HEK293 (cell line): ENCODE results near the gene SINHCAF.
A peak's percentile ranks its signal among the peaks of the same experiment; 100 is the strongest.

Experiments used
- CTCF ChIA-PET: fragments of 350-600 bp; formaldehyde crosslinking; extraction: SDS; loops from one replicate; lab custom pipeline; 2021; ENCODE audit warnings: antibody characterized with exemption; lab: Yijun Ruan, JAX
- POLR2A ChIA-PET: fragments of 300-600 bp; formaldehyde crosslinking; extraction: SDS; loops from one replicate; lab custom pipeline; 2020; ENCODE audit warnings: antibody characterized with exemption, inconsistent platforms; lab: Yijun Ruan, JAX
- H3K27ac ChIP-seq: fragments of 200-500 bp; sonication (Bioruptor generic); 2 replicates; pipeline ENCODE4 v1.5.1; 2014; ENCODE audit warnings: low read depth, low read length, control low read depth, inconsistent platforms; ENCODE audit errors: extremely low read depth
- H3K36me3 ChIP-seq, 2 experiments: fragments of 200-500 bp in 1 of 2; sonication (Bioruptor generic) in 1 of 2; 1 replicate in 1 of 2; 2 replicates in 1 of 2; pipeline ENCODE4 v1.5.1; 2014 to 2017; ENCODE audit warnings: inconsistent platforms in 2 of 2, low read length in 2 of 2; ENCODE audit not compliant: control insufficient read depth in 2 of 2, insufficient read depth in 1 of 2
- H3K4me1 ChIP-seq: fragments of 200-500 bp; sonication (Bioruptor generic); 2 replicates; pipeline ENCODE4 v1.5.1; 2014; ENCODE audit warnings: mild to moderate bottlenecking, low read length, inconsistent platforms; ENCODE audit not compliant: control insufficient read depth, insufficient read depth
- H3K4me3 ChIP-seq: 2 replicates; pipeline ENCODE4 v1.5.1; 2011; ENCODE audit warnings: low read depth, mild to moderate bottlenecking, control low read depth, low read length, moderate library complexity
- H3K9me3 ChIP-seq: fragments of 200-500 bp; sonication (Bioruptor generic); 2 replicates; pipeline ENCODE4 v1.5.1; 2014; ENCODE audit warnings: low read depth, low read length, inconsistent platforms; ENCODE audit not compliant: control insufficient read depth, insufficient read depth
- EGR2 ChIP-seq: fragments of 450-650 bp; formaldehyde crosslinking; IDR thresholded peaks from 2 replicates; pipeline ENCODE4 v1.5.1; 2016; ENCODE audit warnings: low read depth, missing biosample characterization, missing genetic modification characterization
- GLIS2 ChIP-seq: fragments of 450-650 bp; formaldehyde crosslinking; IDR thresholded peaks from 2 replicates; pipeline ENCODE4 v1.5.1; 2016; ENCODE audit warnings: missing biosample characterization, missing genetic modification characterization
- INSM2 ChIP-seq: fragments of 450-650 bp; formaldehyde crosslinking; IDR thresholded peaks from 2 replicates; pipeline ENCODE4 v1.5.1; 2016; ENCODE audit warnings: missing biosample characterization, missing genetic modification characterization
- KLF9 ChIP-seq: fragments of 450-650 bp; formaldehyde crosslinking; IDR thresholded peaks from 2 replicates; pipeline ENCODE4 v1.5.1; 2016; ENCODE audit warnings: missing biosample characterization, missing genetic modification characterization, low read depth
- MZF1 ChIP-seq: fragments of 450-650 bp; formaldehyde crosslinking; IDR thresholded peaks from 2 replicates; pipeline ENCODE4 v1.5.1; 2017; ENCODE audit warnings: missing biosample characterization, missing genetic modification characterization, borderline replicate concordance
- PATZ1 ChIP-seq: fragments of 450-650 bp; formaldehyde crosslinking; IDR thresholded peaks from 2 replicates; pipeline ENCODE4 v1.5.1; 2016; ENCODE audit warnings: missing biosample characterization, missing genetic modification characterization
- PRDM10 ChIP-seq: fragments of 450-650 bp; formaldehyde crosslinking; IDR thresholded peaks from 2 replicates; pipeline ENCODE4 v1.5.1; 2016; ENCODE audit warnings: missing biosample characterization, missing genetic modification characterization
- REST ChIP-seq: fragments of 450-650 bp; formaldehyde crosslinking; IDR thresholded peaks from 2 replicates; pipeline ENCODE4 v1.5.1; 2016; ENCODE audit warnings: missing biosample characterization, missing genetic modification characterization
- ZFP69B ChIP-seq: fragments of 450-650 bp; formaldehyde crosslinking; IDR thresholded peaks from 2 replicates; pipeline ENCODE4 v1.5.1; 2016; ENCODE audit warnings: missing biosample characterization, missing genetic modification characterization
- ZNF140 ChIP-seq: fragments of 450-650 bp; formaldehyde crosslinking; IDR thresholded peaks from 2 replicates; pipeline ENCODE4 v1.5.1; 2016; ENCODE audit warnings: missing biosample characterization, missing genetic modification characterization
- ZNF23 ChIP-seq: fragments of 450-650 bp; formaldehyde crosslinking; IDR thresholded peaks from 2 replicates; pipeline ENCODE4 v1.5.1; 2016; ENCODE audit warnings: missing biosample characterization, missing genetic modification characterization, borderline replicate concordance
- ZNF26 ChIP-seq: fragments of 450-650 bp; formaldehyde crosslinking; IDR thresholded peaks from 2 replicates; pipeline ENCODE4 v1.5.1; 2016; ENCODE audit warnings: missing biosample characterization, missing genetic modification characterization
- ZNF266 ChIP-seq: fragments of 450-650 bp; formaldehyde crosslinking; IDR thresholded peaks from 2 replicates; pipeline ENCODE4 v1.5.1; 2016; ENCODE audit warnings: missing biosample characterization, missing genetic modification characterization, low read depth
- ZNF335 ChIP-seq: fragments of 450-650 bp; formaldehyde crosslinking; conservative IDR thresholded peaks from 2 replicates; pipeline ENCODE4 v1.5.1; 2016; ENCODE audit warnings: missing biosample characterization, missing genetic modification characterization
- ZNF426 ChIP-seq: fragments of 450-650 bp; formaldehyde crosslinking; IDR thresholded peaks from 2 replicates; pipeline ENCODE4 v1.5.1; 2017; ENCODE audit warnings: missing biosample characterization, missing genetic modification characterization, mild to moderate bottlenecking, inconsistent platforms, moderate library complexity
- ZNF600 ChIP-seq: fragments of 450-650 bp; formaldehyde crosslinking; IDR thresholded peaks from 2 replicates; pipeline ENCODE4 v1.5.1; 2016; ENCODE audit warnings: missing biosample characterization, missing genetic modification characterization
- ZNF660 ChIP-seq: fragments of 450-650 bp; IDR thresholded peaks from 2 replicates; pipeline ENCODE4 v1.5.1; 2018; ENCODE audit warnings: missing biosample characterization, mild to moderate bottlenecking, missing genetic modification characterization
- ZSCAN30 ChIP-seq: fragments of 450-650 bp; IDR thresholded peaks from 2 replicates; pipeline ENCODE4 v1.5.1; 2018; ENCODE audit warnings: missing biosample characterization, mild to moderate bottlenecking, missing genetic modification characterization, moderate library complexity
- ZSCAN5A ChIP-seq: fragments of 450-650 bp; formaldehyde crosslinking; IDR thresholded peaks from 2 replicates; pipeline ENCODE4 v1.5.1; 2016; ENCODE audit warnings: missing biosample characterization, missing genetic modification characterization

SINHCAF gene

GRCh38 chr12:31369712-31370521 is 44.0 kb upstream of the SINHCAF start (continued):
- TF ChIP-seq INSM2 (tag by site-specific recombination) (no peak), ZSCAN30 (tag by site-specific recombination) (peak; percentile 63; the same call in 1 of the 2 replicates), ZNF335 (peak; percentile 88)

- POLR2A ChIA-PET = interaction anchor here (0.5 to 1.5 kb wide), 3 partner anchors 26 to 305 kb away, joined by 3 to 5 read pairs (median 3); partner anchors contain the start of gene SINHCAF
- CTCF ChIA-PET = interaction anchor here (0.6 to 1.6 kb wide), 4 partner anchors 34 to 1163 kb away, joined by 3 to 13 read pairs (median 4); no protein-coding TSS in a partner anchor
- no peaks in the 10 kb centered on the region for H3K9me3 ChIP-seq
- H3K4me1 ChIP-seq = peaks cover 21% of the 10 kb centered on the region
- no peak overlapping the region for H3K4me3 ChIP-seq
- H3K27ac ChIP-seq = peak overlapping the region; percentile 89
- H3K36me3 ChIP-seq = no peaks in the 10 kb centered on the region
- TF ChIP-seq ZSCAN5A = no peak
- TF ChIP-seq ZNF26 = no peak
- TF ChIP-seq PRDM10 (tag by site-specific recombination) = peak; percentile 82
- no peak for TF ChIP-seq ZNF140 (tag by site-specific recombination)
- TF ChIP-seq EGR2 (tag by site-specific recombination) = peak; percentile 22; the same call in 1 of the 2 replicates
- TF ChIP-seq ZNF426 = no peak
- peak; percentile 32; the same call in 1 of the 2 replicates for TF ChIP-seq KLF9
- peak; percentile 92 for TF ChIP-seq MZF1 (tag by site-specific recombination)
- TF ChIP-seq REST (tag by site-specific recombination) = peak; percentile 72; the same call in 1 of the 2 replicates
- TF ChIP-seq ZNF660 (tag by site-specific recombination) = no peak
- no peak for TF ChIP-seq ZNF266 (tag by site-specific recombination)
- TF ChIP-seq ZNF23 = no peak
- TF ChIP-seq ZFP69B = 0 out of 2 replicates have a peak, but pooled peaks have one; percentile 33
- TF ChIP-seq GLIS2 = no peak
- TF ChIP-seq PATZ1 = no peak
- peak; percentile 54; the same call in 1 of the 2 replicates for TF ChIP-seq ZNF600 (tag by site-specific recombination)
Measured at GRCh38 chr12:31368666-31369361, 42.9 kb upstream of the SINHCAF start.
